ENCODE data around the gene PAX7. TPM values are rescaled to one million over a fixed set of nuclear protein-coding genes. Genes with fewer than 3 reads are reported as not detected.

The PAX7 gene
- total RNA-seq, 1 experiment from 2014 or later, result 0.24 TPM

- TF ChIP-seq PRDM15 (CRISPR knock-in tag; IDR thresholded peaks at IDR 0.05) (no peak), ZBTB43 (CRISPR knock-in tag; IDR thresholded peaks at IDR 0.05) (no peak), SMAD3 (CRISPR knock-in tag; IDR thresholded peaks at IDR 0.05; ENCODE audit: borderline replicate concordance) (no peak), NFE2L1 (CRISPR knock-in tag; IDR thresholded peaks at IDR 0.05) (no peak), ATF6 (CRISPR knock-in tag; IDR thresholded peaks at IDR 0.05) (no peak), E2F4 (CRISPR knock-in tag; IDR thresholded peaks at IDR 0.05; ENCODE audit: borderline replicate concordance, low read depth) (no peak), NFATC4 (CRISPR knock-in tag; IDR thresholded peaks at IDR 0.05) (no peak), GABPB1 (CRISPR knock-in tag; IDR thresholded peaks at IDR 0.05) (no peak)
Observed at GRCh38 chr1:18721041-18721440, 90.4 kb downstream of the PAX7 start (continued).

GRCh38 chr1:18721776-18722175 lies 91.1 kb downstream of the PAX7 start:
- CTCF ChIA-PET, result interaction anchor here (0.7 to 1.6 kb wide), 5 partner anchors 73 to 154 kb away, joined by 3 to 5 read pairs (median 4); no protein-coding TSS in a partner anchor
- POLR2A ChIA-PET, result no interaction called here
- Mint-ChIP-seq H3K4me1 (peaks cover 23% of the 10 kb centered on the region), H3K9me3 (no peaks in the 10 kb centered on the region), H3K27me3 (ENCODE audit: low read depth) (peaks cover 56% of the 10 kb centered on the region), H3K36me3 (no peaks in the 10 kb centered on the region), H3K4me3 (no peak overlapping the region), H3K27ac (no peak overlapping the region)
- DNase-seq (ENCODE audit: low spot score), result no peak
- TF ChIP-seq ATF1 (CRISPR knock-in tag; IDR thresholded peaks at IDR 0.05) (no peak), USF2 (CRISPR knock-in tag; IDR thresholded peaks at IDR 0.05) (no peak), PRRX2 (CRISPR knock-in tag; IDR thresholded peaks at IDR 0.05) (no peak), RORB (CRISPR knock-in tag; IDR thresholded peaks at IDR 0.05) (no peak)
- no peak for ATAC-seq

- Mint-ChIP-seq H3K4me3 (no peak overlapping the region), H3K9me3 (no peaks in the 10 kb centered on the region), H3K27ac (no peak overlapping the region), H3K27me3 (ENCODE audit: low read depth) (peaks cover 55% of the 10 kb centered on the region), H3K36me3 (no peaks in the 10 kb centered on the region), H3K4me1 (peaks cover 22% of the 10 kb centered on the region)
- ATAC-seq (no peak), DNase-seq (ENCODE audit: low spot score) (no peak)
- POLR2A ChIA-PET, result interaction anchor here (0.5 kb wide), 1 partner anchor 1050 kb away, joined by 3 read pairs; no protein-coding TSS in a partner anchor
- CTCF ChIA-PET, result interaction anchor here (0.6 to 1.6 kb wide), 9 partner anchors 20 to 1491 kb away, joined by 3 to 6 read pairs (median 4); no protein-coding TSS in a partner anchor
- no peak for TF ChIP-seq E2F1 (CRISPR knock-in tag; IDR thresholded peaks at IDR 0.05)
Observed at GRCh38 chr1:18722270-18722669, 91.6 kb downstream of the PAX7 start.
